Medulla oblongata (tissue), 1 donor: Measurements from ENCODE around the gene SETD3.
A peak's percentile ranks its signal among the peaks of the same experiment; 100 is the strongest.

Source experiments
- DNase-seq: peaks from one replicate; pipeline ENCODE4 v3.0.0-alpha.2; 2015; ENCODE audit errors: extremely low spot score

Gene SETD3

DNA sequence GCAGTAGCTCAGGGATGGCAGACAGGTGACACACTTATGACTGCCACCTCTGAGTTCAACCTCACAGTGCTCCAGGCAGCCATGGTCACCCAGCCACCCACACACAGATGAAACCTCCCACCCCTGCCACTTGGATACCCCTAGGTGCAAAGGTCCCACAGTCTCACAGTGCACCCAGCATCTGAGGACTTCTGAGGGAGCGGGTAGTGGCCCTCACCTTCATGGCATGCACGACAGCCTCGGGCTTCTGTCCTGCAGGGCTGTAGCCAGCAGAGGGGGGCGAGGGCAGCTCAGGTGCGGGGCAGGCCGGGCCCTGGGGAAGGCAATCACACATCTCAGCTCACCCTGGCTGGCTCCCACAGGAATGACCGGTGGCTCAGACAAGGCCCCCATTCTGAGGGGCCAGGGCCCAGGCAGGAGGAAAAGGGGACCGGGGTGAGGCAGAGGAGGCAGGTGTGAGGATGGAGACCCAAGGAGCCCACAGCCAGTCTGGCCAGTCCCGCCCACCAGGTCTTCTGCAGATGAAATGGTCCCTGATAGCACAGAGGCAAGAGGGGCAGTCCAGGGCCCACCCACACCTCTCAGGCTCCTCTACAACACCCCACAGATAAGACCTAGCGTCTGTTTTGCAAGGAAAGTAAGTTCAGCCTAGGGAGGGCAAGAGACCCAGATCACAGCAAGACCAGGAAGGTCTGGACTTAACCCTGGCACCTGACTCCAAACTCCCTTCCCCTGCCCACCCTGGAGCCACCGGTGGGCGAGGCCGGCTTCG is 36.4 kb upstream of the SETD3 start:
- DNase-seq, result no peak

DNA sequence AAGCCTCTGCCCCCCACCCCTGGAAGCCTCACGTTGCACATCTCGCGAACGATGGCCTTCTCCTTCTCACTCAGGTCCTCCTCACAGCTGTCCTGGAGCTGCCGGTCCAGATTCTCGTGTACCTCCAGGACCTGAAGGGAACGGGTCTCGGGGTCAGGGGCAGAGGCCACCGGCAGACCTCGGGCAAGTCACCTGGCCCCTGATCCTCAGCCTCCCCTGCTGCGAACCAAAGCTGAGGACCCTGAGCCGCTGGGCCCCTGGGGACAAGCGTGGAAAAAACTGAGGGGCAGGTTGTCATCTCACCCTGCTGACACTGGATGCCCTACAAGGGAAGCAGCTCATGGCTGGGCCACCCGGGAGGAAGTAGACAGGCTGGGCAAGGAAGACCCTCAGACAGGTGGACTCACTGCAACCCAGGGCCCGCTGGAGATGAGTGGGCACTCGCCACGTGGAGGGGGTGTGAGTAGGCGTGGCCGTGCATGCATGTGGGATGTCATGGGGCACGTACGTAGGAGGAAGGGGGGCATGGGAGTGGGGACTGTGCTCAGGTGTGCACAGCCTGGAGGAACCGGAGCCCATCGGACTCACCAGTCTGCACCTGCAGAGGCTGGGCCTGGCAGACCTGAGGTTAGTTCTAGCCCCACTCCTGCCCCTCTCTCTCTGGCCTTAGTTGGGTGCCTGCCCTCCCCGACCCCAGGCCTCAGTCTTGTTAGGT is 35.7 kb upstream of the SETD3 start:
- no peak for DNase-seq

DNA sequence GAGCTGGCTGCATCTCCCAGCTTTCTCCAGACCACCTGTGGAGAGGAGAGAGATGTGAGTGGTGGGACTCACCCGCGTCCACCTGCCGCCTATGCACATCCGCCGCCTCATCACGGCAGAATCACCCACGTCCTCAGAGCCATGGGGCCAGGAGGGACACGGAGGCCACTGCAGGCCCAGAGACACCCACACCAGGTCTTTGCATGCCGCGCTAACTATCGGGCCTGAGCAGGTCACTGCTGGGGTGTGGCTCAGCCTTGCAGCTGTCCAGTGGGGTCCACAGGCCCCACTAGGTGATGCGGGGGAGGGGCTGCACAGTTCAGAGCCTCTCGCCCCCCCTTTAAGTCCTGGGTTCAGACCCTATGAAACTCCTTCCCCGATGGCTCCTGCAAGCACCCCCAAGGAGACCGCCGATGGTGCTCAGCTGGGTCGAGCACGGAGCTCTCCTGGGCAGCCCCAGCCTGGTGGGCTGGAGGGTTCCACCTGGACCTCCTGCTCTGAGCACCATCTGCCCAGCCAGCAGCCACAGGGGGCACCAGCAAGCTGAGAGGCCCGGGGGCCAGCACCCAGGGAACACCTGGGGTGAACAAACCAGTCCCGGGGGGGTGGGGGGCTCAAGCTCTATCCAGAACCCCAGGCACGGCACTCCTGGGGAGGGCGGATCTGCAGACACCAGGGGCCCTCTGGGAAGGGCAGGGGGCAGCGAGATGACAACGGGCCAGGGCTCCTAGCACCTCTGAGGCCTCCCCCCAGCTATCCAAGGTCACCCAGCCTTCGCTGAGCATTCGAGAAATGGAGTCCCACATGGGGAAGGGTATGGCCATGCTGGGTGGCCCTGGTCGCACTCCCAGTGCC is 34.9 kb upstream of the SETD3 start:
- DNase-seq, result no peak

DNA sequence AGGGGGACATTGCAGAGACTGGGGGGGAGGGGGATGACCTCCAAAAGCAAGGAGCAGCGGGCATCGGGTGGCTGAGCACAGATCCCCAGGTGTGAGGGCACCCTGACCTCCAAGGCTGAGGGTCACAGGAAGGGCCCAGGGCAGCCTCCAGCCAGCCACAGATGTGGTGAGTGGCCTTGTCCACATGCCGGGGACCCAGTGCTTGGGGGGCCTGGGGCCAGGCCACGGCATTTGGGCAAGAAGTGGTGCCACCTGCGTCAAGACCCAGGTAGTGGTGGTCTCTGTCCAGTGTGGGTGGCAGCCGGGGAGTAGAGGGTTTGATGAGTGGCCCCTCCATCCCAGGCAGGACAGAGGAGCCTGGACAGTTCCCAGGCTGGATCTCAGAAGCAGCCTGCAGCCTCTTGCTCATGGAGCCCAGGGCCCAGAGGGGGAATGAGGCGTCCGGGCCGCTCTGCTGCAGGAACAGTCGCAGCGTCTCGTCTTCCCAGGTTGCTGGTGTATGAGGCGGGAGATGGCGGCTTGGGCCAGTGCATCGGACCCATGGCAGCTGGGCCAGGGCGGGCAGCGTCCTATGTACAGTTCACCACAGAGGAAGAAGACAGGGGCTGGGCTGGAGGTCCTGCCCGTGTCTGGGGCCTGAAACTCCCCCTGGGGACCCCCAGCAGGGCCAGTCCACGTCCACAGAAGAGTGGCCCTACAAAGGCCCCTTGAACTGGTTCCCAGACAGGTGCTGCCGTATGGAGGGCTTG is 34.1 kb upstream of the SETD3 start:
- DNase-seq, result no peak

DNA sequence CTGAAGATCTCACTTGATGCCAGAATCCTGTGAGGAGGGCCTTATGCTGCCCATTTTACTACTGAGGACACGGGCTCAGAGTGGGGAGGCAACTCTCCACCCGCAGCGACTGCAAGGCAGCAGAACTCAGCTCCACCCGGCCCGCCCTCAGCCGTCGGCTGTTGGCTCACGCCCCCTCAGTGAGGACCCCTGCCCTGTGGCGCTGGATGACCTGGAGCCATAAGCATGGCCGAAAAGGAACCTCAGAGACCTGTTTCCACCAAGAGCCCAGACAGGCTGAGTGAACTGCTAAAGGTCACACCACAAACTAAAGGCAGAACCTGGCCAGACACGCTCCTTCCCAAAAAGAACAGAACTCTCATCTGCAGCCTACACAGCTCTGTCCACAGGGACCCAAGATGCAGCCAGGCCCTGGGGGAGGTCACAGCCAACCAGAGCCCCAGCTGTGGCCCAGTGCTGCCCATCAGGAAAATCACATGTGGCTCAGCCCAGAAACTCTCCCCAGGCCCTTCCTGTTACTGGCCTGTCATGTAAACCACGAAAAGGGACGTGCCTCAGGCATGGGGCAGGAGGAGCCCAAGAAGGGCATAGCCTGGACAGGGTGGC is 33.4 kb upstream of the SETD3 start:
- no peak for DNase-seq

DNA sequence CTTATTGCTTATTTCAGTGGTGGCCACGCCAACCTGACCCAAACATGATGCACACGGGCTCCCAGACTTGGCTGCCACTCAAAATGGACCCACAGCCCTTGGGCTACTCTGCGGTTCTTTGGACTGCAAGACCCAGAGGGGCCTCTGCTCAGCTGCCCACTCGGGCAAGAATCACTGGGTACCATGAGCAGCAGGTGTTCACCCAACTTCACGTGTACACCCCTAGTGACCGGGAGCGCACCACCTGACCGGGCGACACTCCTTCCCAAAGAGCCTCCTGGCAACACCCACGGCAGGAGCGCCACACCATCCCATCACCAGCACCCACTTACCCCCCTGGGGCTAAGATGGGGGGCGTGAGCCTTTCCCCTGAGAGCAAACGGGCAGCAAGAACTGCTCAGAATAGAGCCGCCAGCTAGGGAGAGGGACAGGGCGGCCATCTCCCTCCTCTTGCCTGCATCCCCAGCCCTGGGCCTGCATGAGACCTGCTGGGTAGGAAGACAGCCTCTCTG is 32.6 kb upstream of the SETD3 start:
- DNase-seq, result no peak

DNA sequence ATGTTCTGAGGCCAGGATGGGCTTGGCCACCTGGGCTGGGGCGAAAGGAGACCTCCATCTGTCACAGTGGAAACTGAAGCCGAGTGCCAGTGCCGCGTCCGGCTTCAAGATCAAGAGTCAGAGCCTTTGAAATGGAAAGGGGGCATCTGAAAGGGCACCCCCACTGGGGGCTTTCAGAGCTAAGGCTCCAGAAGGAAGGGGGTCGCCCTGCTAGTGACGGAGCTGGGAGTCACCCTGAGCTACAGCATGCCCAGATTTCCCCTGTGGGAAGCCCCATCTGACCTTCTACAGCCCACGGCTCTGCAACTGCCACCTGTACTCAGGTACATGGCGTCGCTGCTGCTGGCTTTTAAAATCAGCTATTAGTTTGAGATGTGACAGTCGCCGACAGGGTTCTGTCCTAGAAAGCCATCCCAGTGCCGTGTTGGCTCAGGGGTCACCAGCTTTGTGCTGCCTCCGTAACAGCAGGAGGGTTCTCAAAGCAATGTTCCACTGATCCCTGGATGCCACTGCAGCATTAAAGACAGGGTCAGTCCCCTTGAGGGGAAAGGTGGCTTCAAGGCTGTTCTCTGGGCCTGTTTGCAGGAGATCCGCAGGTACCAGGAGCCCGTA is 32.0 kb upstream of the SETD3 start:
- no peak for DNase-seq

DNA sequence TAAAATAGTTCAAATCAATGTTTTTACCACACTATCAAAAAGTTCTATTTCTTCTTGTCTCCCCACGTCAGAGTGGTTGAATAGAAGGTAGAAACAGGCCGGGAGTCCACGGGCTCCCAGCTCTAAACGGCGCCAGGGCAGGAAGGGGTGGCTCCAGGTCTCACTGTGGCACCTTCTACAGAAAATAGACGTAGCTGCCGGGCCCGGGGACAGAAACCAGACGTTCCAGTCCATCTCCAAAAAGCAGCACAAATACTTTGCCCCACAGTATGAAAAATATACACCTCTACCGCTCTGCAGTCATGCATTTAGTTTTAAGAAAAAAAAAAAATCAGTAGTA is 31.4 kb upstream of the SETD3 start:
- DNase-seq, result no peak

DNA sequence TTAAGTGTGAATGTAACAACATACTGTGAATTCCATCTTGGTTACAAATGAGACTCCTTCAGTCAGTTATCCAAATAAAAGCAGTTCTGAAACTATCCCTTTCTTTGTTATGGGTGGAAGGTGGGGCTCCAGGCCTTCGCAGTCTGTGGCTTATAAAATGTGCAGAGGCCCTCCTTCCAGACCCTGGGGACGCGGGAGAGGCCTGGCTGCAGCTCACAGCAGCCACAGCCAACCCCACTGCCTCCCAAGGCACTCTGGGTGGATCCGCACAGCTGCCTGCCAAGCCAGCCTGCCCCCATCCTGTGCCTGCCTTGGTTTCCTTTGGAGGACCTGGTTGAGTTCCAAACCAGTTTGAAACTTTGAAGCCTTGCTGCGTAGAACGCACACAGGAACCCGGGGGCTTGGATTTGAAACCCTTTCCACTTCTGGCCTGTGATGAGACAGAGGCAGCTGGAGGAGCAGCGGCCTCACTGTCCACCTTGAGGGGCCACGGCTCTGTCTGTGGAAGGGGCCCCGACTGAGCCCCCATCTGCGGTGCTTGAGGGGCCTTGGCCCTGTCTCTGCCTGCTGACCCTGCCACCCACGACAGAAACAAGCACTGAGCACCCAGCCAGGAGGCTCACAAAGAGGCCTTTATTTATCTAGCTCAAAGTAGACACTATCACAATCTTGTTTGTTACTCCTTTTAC is 30.9 kb upstream of the SETD3 start:
- peak; percentile 64 for DNase-seq

DNA sequence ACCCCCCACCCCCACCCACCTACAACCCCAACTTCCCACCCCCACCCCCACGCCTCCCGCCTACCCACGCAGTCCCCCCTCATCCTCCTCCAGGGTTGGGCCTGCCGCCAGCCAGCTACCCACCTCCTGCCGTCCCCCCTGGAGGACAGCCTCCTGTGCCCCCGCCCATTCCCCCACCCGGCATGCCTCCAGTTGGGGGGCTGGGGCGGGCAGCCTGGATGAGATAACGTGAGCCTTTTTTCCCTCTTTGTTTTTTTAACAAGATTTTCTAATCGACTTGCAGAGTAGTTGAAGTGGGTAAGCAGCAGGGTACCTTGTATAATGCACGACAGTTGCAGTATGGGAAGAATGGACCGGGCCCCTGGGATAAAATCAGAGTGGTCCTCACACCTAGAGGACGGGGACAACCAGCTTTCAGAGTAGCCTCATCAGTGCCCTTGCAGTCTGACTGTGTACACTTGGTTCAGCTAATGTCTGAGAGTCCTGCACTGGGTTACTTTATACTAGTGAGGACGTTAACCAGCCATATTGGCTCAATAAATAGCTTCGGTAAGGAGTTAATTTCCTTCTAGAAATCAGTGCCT is 30.0 kb upstream of the SETD3 start:
- DNase-seq, result no peak

DNA sequence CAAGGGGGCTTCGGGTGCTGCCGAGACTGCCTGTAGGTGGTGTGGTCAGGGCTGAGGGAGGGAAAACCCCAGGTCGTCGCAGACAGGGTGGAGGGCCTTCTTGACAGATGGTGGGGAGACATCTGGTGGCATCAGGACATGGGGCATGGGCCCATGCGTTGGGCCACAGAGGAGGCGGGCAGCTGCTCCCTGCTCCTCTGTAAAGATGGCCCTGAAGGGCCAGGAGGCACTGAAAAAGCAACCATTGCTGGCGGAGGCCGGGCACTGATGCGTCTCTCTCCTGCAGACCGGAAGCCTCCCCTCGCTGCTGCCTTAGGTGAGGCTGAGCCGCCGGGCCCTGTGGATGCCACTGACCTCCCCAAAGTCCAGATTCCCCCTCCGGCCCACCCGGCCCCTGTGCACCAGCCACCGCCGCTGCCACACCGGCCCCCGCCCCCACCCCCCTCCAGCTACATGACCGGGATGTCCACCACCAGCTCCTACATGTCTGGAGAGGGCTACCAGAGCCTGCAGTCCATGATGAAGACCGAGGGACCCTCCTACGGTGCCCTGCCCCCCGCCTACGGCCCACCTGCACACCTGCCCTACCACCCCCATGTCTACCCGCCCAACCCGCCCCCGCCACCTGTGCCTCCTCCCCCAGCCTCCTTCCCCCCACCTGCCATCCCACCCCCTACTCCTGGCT is 29.4 kb upstream of the SETD3 start:
- no peak for DNase-seq

DNA sequence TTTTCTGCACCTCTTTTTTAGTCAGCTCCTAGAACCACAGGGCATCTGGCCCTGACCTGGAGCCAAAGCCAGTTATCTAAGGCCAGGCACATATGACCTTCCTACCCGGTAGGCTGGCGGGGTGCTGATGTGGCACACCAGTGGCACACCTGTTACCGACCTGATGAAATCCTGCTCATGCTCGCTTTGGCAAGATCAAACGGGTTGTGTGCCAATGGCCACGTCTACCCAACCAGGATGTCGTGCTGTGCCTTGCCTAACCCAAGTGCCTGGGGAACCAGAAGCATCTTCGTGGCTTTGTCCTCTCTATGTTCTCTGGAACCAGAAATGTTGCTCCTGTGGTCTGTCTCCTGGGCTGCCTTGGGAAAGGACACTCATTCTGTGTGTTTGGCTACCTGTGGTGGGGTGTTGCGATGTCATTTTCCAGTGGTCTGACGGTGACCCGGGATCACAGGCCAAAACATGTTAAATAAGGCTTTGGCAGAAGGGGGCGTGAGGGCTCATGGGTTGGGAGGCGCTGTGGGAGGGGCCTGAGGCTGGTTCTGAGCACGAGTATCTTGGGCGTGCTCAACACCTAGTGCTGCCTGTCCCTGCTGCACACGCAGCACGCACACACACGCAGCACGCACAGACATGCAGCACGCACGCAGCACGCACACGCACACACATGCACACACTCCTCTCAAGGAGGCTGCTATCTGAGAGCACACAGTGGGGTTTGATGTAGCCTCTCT is 28.4 kb upstream of the SETD3 start:
- DNase-seq, result no peak

DNA sequence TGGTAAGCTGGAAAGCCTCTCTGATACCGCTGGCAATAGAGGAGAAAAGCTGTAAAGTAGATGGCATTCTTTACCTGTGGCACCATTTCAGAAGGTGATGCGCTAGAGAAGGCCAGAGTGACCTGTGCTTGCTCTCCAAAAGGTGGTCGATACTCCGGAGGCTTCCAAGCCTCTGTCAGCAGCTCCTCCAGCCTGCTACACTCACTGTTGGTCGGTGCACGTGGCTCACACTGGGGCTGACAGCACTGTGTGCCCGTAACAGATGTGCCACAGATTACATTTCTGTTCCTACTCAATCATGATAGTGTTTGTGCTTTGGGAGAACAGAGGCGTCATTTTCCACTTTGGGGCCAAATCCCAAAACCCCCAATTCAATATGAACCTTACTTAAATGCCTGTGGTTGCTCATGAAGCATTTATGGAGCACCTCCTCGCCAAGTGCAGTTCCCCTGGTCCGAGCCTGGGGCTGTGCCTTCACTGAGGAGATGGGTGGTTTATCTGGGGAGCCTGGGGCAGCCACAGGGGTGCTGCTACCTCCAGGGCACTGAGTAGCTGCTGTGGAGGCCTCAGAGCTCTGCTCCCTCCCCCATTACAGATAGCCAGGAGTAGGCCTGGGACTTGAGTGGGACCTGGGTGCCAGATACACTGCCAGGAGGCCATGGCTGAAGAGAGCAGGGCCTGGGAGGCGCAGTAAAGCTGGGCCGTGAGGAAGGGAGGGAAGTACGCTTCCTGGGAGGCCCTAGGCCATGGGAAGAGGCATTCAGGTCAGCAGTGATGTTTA is 27.4 kb upstream of the SETD3 start:
- no peak for DNase-seq

DNA sequence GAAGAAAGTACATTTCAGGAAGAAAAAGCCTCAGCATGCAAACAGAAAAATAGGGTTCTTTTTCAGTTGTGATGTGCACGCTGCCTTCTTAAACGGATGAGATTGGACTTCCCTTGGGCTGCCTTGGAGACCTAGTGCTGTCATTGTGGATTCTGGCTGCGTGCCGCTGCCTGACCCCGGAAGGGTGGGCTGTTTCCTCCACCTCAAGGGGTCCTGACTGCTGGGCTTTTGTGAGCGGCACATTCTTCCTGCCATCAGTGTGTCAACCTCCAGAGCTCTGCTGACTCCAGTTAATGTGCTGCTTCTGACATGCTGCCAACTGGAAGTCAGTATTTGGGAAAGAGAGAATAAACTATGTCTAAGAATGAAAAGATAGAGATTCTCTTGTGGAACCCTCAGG is 25.6 kb upstream of the SETD3 start:
- DNase-seq, result no peak

DNA sequence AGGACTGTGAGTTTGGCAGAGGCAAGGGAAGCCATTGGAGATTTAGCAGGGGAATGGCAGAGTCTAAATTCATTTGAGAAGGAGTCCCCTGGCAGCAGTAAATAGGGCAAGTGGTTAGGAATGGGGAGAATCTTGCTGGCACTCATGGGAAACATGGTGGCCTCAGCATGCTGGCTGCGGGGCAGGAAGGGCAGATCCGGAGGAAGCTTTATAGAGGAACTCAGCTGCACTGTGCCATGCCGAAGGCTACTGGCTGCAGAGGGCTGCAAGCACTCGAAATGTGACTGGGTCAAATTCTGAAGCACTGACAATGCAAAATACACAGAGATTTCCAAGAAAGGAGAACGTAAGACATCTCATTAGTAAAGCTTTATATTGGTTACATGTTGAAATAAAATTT is 24.4 kb upstream of the SETD3 start:
- no peak for DNase-seq

DNA sequence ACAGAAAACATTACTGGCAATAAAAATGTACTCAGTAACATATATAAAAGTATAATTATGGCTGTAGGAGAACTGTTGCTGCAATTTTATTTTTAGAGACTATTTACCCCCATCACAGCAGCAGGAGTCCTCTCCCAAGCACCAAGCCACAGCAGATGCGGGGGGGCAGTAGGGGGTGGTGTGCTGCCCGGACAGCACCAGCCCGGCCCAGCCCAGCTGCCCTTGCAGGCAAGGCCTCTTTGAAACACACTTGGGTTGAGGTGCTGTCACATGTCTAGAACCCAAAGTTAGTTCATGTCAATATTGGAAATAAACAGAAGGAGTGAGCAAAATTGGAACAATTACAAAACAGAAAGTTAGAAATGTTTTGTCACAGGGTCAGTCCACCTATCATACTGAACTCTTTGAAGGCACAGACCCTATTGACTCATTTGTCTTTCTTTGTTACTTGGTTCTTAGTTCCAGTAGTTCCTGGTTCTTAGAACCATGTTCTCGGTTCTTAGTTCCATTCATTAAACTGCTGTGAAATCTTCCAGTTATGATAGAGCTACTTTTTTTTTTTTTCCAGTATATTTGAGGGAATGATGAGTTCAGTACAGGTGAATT is 23.3 kb upstream of the SETD3 start:
- DNase-seq, result no peak

DNA sequence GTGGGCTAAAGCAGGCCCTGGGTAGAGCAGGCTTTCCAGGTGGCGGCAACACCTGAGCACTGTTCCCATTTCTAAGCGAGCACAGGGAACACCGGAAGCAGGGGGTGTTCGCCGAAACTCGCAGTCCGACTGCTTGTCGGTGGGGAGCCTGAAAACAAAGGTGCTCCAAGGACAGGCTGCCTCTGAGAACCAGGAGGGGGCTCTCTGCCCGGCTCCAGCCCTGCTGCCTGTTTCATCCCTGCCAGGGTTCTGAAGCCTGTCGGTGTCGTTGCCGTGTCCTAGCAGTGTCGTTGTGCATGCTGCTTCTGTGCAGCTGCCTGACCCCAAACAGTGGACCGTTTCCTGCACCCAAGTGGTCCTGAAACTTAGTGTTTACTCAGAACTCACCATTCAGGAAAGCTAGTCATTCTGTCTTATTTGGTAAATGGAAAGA is 22.3 kb upstream of the SETD3 start:
- DNase-seq, result no peak
